LoVo (cell line): ENCODE data around the gene LILRA6.

Experiments used
- DNase-seq: peaks from one replicate; pipeline ENCODE4 v3.0.0-alpha.2; 2016; ENCODE audit warnings: low spot score

The LILRA6 gene

DNA sequence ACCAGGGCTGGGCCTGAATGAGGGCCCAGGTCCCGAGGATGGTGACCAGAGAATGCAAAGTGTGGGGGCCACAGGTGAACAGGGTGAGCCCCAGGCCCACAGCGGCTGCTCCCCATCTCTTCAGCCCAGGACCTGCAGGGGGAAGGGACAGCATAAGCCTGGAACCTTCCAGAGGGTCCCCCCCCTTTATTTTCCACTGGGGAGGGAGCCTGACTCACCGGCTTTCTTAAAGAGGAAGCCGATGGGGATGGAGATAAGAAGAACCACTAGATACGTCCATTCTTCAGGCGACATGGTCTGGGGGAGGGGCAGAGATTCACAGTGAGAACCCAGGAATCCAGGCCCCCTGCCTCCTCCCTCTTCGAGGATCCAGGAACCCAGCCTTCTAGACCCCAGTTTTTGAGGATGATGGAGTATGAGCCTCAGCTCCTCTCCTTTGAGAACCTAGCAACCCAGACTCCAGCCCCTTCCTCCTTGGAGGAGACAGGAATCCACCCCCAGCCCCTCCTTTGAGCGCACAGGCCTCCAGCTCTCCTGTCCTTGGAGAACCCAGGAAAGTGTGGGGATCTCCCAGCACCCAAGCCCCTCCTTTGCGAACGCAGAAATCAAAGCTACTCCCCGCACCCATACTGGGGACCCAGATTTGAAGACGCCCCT lies 54.2 kb downstream of the LILRA6 start:
- no peak for DNase-seq

GRCh38 chr19:54186934-54187381 lies 55.6 kb downstream of the LILRA6 start:
- DNase-seq = no peak
